HepG2 (cell line): ENCODE results near the gene DIAPH1. TPM values are rescaled to one million over a fixed set of nuclear protein-coding genes. Genes with fewer than 3 reads are reported as not detected.

Source experiments
- AGO2 ChIP-seq: fragments of 200-400 bp; formaldehyde crosslinking; optimal IDR thresholded peaks from 2 replicates; pipeline ENCODE3; 2017; ENCODE audit warnings: mild to moderate bottlenecking, low read depth, low read length, moderate library complexity
- CBX5 ChIP-seq: sonication (generic); formaldehyde crosslinking; IDR thresholded peaks from 2 replicates; pipeline ENCODE4 v1.4.0; 2020; ENCODE audit warnings: missing genetic modification reagents, borderline replicate concordance
- DMAP1 ChIP-seq: IDR thresholded peaks from 2 replicates; pipeline ENCODE4 v1.6.1; 2016
- KLF15 ChIP-seq: sonication (generic); formaldehyde crosslinking; IDR thresholded peaks from 2 replicates; pipeline ENCODE4 v1.8.1; 2023; ENCODE audit warnings: borderline replicate concordance, mild to moderate bottlenecking, inconsistent platforms, missing genetic modification reagents, mixed read lengths
- MZF1 ChIP-seq: sonication (generic); formaldehyde crosslinking; IDR thresholded peaks from 2 replicates; pipeline ENCODE4 v1.8.1; 2023; ENCODE audit warnings: mild to moderate bottlenecking, missing genetic modification reagents, borderline replicate concordance
- PHF20 ChIP-seq: sonication (generic); formaldehyde crosslinking; IDR thresholded peaks from 2 replicates; pipeline ENCODE4 v1.5.0; 2020; ENCODE audit warnings: mild to moderate bottlenecking, missing genetic modification reagents
- PHF5A ChIP-seq: IDR thresholded peaks from one replicate; pipeline ENCODE4 v1.6.1; 2018; ENCODE audit warnings: low read depth, missing genetic modification reagents; ENCODE audit not compliant: unreplicated experiment
- PLRG1 ChIP-seq: fragments of 450-650 bp; conservative IDR thresholded peaks from 2 replicates; pipeline ENCODE4 v1.6.1; 2016
- SNAPC2 ChIP-seq: sonication (generic); formaldehyde crosslinking; IDR thresholded peaks from 2 replicates; pipeline ENCODE4 v1.8.1; 2022; ENCODE audit warnings: mild to moderate bottlenecking, missing genetic modification reagents
- SRSF1 ChIP-seq: fragments of 200-400 bp; formaldehyde crosslinking; optimal IDR thresholded peaks from 2 replicates; pipeline ENCODE3; 2017; ENCODE audit warnings: mild to moderate bottlenecking, low read depth, low read length, moderate library complexity
- ZKSCAN1 ChIP-seq: fragments of 150-350 bp; IDR thresholded peaks from 2 replicates; pipeline ENCODE4 v1.6.1; 2014; ENCODE audit warnings: low read length
- ZNF280D ChIP-seq: sonication (generic); formaldehyde crosslinking; IDR thresholded peaks from 2 replicates; pipeline ENCODE4 v1.5.1; 2020; ENCODE audit warnings: mild to moderate bottlenecking, missing genetic modification reagents
- ZNF614 ChIP-seq: IDR thresholded peaks from 2 replicates; pipeline ENCODE4 v1.6.1; 2018; ENCODE audit warnings: missing biosample characterization, missing genetic modification reagents, inconsistent platforms, borderline replicate concordance
- ZNF770 ChIP-seq: sonication (generic); formaldehyde crosslinking; IDR thresholded peaks from 2 replicates; pipeline ENCODE4 v1.5.0; 2020; ENCODE audit warnings: mild to moderate bottlenecking, missing genetic modification reagents
- polyA plus RNA-seq, 8 experiments: library from polyadenylated mRNA; depleted of rRNA in 3 of 8; stranded (reverse) in 7 of 8; unstranded in 1 of 8; fragments of >200 nt; fragmentation: Illumina TruSeq in 4 of 8; extraction: Trizol in 4 of 8; gene quantifications; 2 replicates each; pipeline versions ENCODE4 v1.2.1 to v1.2.3, GENCODE V29; 2011 to 2016; ENCODE audit warnings: low read depth in 4 of 8, missing spikeins in 1 of 8, mixed read lengths in 1 of 8; ENCODE audit not compliant: insufficient read depth in 1 of 8
- total RNA-seq, 5 experiments: library from RNA; depleted of rRNA; stranded (reverse); fragments of >200 nt; fragmentation: Illumina TruSeq; extraction: Trizol; gene quantifications; 2 replicates each; pipeline ENCODE4 v1.2.3, GENCODE V29; 2016; ENCODE audit warnings: low read depth in 1 of 5
- TF ChIP-seq, protein P1 (sequence below): sonication (generic); formaldehyde crosslinking; IDR thresholded peaks from 2 replicates; pipeline ENCODE4 v1.8.1; 2022; ENCODE audit warnings: mild to moderate bottlenecking, missing genetic modification reagents
- TF ChIP-seq, protein P2 (sequence below): sonication (generic); formaldehyde crosslinking; IDR thresholded peaks from 2 replicates; pipeline ENCODE4 v1.4.0; 2020; ENCODE audit warnings: missing genetic modification reagents
- TF ChIP-seq, protein P3 (sequence below): fragments of 450-650 bp; IDR thresholded peaks from 2 replicates; pipeline ENCODE4 v1.6.1; 2016

DIAPH1 gene
- total and polyA plus RNA-seq, 2 of the 13 experiments (the other 11 are each of a cell fraction or from before 2014, with no cell fraction given), result 25.1 to 33.9 TPM

DNA sequence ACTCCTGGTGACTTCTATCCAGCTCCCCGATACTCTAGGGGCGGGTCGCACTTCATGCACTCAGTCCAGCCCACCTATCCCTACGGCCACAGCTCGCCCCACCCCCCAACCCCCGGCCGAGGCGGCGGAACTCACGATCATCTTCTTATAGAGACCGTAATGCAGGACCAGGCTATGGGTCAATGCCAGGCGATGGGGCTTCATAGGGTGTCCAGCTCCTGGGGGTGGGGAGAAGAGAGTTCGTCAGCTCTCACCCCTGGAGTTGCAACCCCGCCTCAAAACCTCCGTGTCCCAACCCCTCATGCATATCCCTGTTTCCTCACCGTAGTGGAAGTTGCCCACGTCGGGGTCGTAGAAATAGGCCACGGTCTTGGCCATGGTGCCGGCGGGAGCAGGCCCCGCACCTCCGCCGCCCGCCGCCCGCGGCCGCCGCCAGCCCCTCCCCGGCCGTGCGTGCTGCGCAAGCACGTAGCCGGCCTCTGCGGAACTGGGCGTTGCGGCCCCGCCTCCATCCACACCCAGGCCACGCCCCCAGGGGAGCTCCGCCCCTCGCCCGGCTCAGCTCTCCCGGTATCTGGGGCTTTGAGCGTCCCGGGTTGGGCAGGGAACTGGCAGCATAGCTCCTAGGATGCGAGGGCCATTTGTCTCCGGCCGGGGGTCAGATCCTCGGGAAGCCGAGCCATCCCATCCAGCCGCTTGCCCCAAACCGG is 17.8 kb upstream of the DIAPH1 start, which contains the start of the genes HDAC3 and RELL2 (continued):
- TF ChIP-seq, protein P1, sequence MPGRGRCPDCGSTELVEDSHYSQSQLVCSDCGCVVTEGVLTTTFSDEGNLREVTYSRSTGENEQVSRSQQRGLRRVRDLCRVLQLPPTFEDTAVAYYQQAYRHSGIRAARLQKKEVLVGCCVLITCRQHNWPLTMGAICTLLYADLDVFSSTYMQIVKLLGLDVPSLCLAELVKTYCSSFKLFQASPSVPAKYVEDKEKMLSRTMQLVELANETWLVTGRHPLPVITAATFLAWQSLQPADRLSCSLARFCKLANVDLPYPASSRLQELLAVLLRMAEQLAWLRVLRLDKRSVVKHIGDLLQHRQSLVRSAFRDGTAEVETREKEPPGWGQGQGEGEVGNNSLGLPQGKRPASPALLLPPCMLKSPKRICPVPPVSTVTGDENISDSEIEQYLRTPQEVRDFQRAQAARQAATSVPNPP (CRISPR knock-in tag), result no peak
- no peak for TF ChIP-seq ZKSCAN1
- no peak for TF ChIP-seq SNAPC2 (CRISPR knock-in tag)
- TF ChIP-seq PHF20 (CRISPR knock-in tag), result peak; percentile 45
- TF ChIP-seq ZNF280D (CRISPR knock-in tag), result 0 out of 2 replicates have a peak, but pooled peaks have one; percentile 34
- TF ChIP-seq AGO2, result no peak
- TF ChIP-seq, protein P2, sequence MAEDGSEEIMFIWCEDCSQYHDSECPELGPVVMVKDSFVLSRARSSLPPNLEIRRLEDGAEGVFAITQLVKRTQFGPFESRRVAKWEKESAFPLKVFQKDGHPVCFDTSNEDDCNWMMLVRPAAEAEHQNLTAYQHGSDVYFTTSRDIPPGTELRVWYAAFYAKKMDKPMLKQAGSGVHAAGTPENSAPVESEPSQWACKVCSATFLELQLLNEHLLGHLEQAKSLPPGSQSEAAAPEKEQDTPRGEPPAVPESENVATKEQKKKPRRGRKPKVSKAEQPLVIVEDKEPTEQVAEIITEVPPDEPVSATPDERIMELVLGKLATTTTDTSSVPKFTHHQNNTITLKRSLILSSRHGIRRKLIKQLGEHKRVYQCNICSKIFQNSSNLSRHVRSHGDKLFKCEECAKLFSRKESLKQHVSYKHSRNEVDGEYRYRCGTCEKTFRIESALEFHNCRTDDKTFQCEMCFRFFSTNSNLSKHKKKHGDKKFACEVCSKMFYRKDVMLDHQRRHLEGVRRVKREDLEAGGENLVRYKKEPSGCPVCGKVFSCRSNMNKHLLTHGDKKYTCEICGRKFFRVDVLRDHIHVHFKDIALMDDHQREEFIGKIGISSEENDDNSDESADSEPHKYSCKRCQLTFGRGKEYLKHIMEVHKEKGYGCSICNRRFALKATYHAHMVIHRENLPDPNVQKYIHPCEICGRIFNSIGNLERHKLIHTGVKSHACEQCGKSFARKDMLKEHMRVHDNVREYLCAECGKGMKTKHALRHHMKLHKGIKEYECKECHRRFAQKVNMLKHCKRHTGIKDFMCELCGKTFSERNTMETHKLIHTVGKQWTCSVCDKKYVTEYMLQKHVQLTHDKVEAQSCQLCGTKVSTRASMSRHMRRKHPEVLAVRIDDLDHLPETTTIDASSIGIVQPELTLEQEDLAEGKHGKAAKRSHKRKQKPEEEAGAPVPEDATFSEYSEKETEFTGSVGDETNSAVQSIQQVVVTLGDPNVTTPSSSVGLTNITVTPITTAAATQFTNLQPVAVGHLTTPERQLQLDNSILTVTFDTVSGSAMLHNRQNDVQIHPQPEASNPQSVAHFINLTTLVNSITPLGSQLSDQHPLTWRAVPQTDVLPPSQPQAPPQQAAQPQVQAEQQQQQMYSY (CRISPR knock-in tag), result no peak
- TF ChIP-seq MZF1, result no peak
- TF ChIP-seq, protein P3, sequence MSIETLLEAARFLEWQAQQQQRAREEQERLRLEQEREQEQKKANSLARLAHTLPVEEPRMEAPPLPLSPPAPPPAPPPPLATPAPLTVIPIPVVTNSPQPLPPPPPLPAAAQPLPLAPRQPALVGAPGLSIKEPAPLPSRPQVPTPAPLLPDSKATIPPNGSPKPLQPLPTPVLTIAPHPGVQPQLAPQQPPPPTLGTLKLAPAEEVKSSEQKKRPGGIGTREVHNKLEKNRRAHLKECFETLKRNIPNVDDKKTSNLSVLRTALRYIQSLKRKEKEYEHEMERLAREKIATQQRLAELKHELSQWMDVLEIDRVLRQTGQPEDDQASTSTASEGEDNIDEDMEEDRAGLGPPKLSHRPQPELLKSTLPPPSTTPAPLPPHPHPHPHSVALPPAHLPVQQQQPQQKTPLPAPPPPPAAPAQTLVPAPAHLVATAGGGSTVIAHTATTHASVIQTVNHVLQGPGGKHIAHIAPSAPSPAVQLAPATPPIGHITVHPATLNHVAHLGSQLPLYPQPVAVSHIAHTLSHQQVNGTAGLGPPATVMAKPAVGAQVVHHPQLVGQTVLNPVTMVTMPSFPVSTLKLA, result no peak
- TF ChIP-seq CBX5 (CRISPR knock-in tag), result no peak
- no peak for TF ChIP-seq PHF5A (CRISPR knock-in tag)
- no peak for TF ChIP-seq DMAP1 (CRISPR knock-in tag)
- no peak for TF ChIP-seq SRSF1
- TF ChIP-seq ZNF614 (CRISPR knock-in tag), result no peak
- TF ChIP-seq PLRG1, result no peak
- no peak for TF ChIP-seq KLF15
- no peak for TF ChIP-seq ZNF770 (CRISPR knock-in tag)
